Trophoblast cell (in vitro differentiated cells and primary cell): ENCODE data around the gene GEMIN8.

Experiments used
- DNase-seq, 2 donors: peaks; one replicate each; pipeline ENCODE4 v3.0.0-alpha.2; 2016
- H2AFZ ChIP-seq: 2 replicates; pipeline ENCODE4 v1.6.1; 2013; ENCODE audit warnings: low read length, moderate library complexity, mild to moderate bottlenecking; ENCODE audit not compliant: insufficient read depth, poor library complexity
- H2AK5ac ChIP-seq: 2 replicates; pipeline ENCODE4 v1.6.1; 2013; ENCODE audit warnings: mild to moderate bottlenecking, low read length
- H2BK120ac ChIP-seq: 2 replicates; pipeline ENCODE4 v1.6.1; 2013; ENCODE audit warnings: low read length, mild to moderate bottlenecking, moderate library complexity; ENCODE audit not compliant: insufficient read depth, poor library complexity
- H2BK12ac ChIP-seq: 2 replicates; pipeline ENCODE4 v1.6.1; 2013; ENCODE audit warnings: mild to moderate bottlenecking, low read length, moderate library complexity
- H2BK5ac ChIP-seq: 2 replicates; pipeline ENCODE4 v1.6.1; 2013; ENCODE audit warnings: low read length, low read depth, moderate library complexity, mild to moderate bottlenecking; ENCODE audit not compliant: poor library complexity
- H3K14ac ChIP-seq: 2 replicates; pipeline ENCODE4 v1.6.1; 2013; ENCODE audit warnings: mild to moderate bottlenecking, low read length
- H3K18ac ChIP-seq: 2 replicates; pipeline ENCODE4 v1.6.1; 2013; ENCODE audit warnings: mild to moderate bottlenecking, low read length
- H3K23ac ChIP-seq: 2 replicates; pipeline ENCODE4 v1.6.1; 2013; ENCODE audit warnings: low read length
- H3K27ac ChIP-seq: 2 replicates; pipeline ENCODE4 v1.5.1; 2013; ENCODE audit warnings: low read depth, mild to moderate bottlenecking, inconsistent platforms, low read length, moderate library complexity
- H3K27me3 ChIP-seq: 2 replicates; pipeline ENCODE4 v1.6.1; 2013; ENCODE audit warnings: inconsistent platforms, mild to moderate bottlenecking, low read length, moderate library complexity; ENCODE audit not compliant: insufficient read depth
- H3K36me3 ChIP-seq, 2 experiments: 1 replicate in 1 of 2; 2 replicates in 1 of 2; pipeline ENCODE4 v1.6.1; 2013; ENCODE audit warnings: low read length in 2 of 2, mild to moderate bottlenecking in 2 of 2, moderate library complexity in 1 of 2; ENCODE audit not compliant: insufficient read depth in 2 of 2, control insufficient read depth in 1 of 2
- H3K4ac ChIP-seq: 2 replicates; pipeline ENCODE4 v1.6.1; 2013; ENCODE audit warnings: low read depth, mild to moderate bottlenecking, low read length, moderate library complexity
- H3K4me1 ChIP-seq, 2 experiments: 1 replicate in 1 of 2; 2 replicates in 1 of 2; pipeline ENCODE4 v1.6.1; 2013; ENCODE audit warnings: low read length in 2 of 2, mild to moderate bottlenecking in 2 of 2, moderate library complexity in 1 of 2; ENCODE audit not compliant: insufficient read depth in 2 of 2, control insufficient read depth in 1 of 2
- H3K4me2 ChIP-seq: 2 replicates; pipeline ENCODE4 v1.6.1; 2013; ENCODE audit warnings: inconsistent platforms, mild to moderate bottlenecking, low read length, moderate library complexity
- H3K4me3 ChIP-seq: 2 replicates; pipeline ENCODE4 v1.5.1; 2013; ENCODE audit warnings: mild to moderate bottlenecking, low read depth, low read length, inconsistent platforms
- H3K79me1 ChIP-seq: one replicate; pipeline ENCODE4 v1.6.1; 2013; ENCODE audit warnings: low read length
- H3K79me2 ChIP-seq: 2 replicates; pipeline ENCODE4 v1.6.1; 2013; ENCODE audit warnings: low read length, mild to moderate bottlenecking; ENCODE audit not compliant: control insufficient read depth, insufficient read depth, poor library complexity
- H3K9ac ChIP-seq: 2 replicates; pipeline ENCODE4 v1.6.1; 2013; ENCODE audit warnings: mild to moderate bottlenecking, low read length
- H3K9me3 ChIP-seq: 2 replicates; pipeline ENCODE4 v1.6.1; 2013; ENCODE audit warnings: low read depth, mild to moderate bottlenecking, control low read depth, inconsistent platforms, low read length; ENCODE audit not compliant: insufficient read depth
- H4K12ac ChIP-seq: 2 replicates; pipeline ENCODE4 v1.6.1; 2013; ENCODE audit warnings: low read depth, mild to moderate bottlenecking, low read length, moderate library complexity
- H4K8ac ChIP-seq: 2 replicates; pipeline ENCODE4 v1.6.1; 2013; ENCODE audit warnings: low read depth, mild to moderate bottlenecking, low read length, moderate library complexity
- H4K91ac ChIP-seq: one replicate; pipeline ENCODE4 v1.6.1; 2013; ENCODE audit warnings: low read depth, mild to moderate bottlenecking, low read length, moderate library complexity
- WGBS: extraction: QIAGEN DNeasy Blood & Tissue Kit; methylation state at CpG from one replicate; pipeline ENCODE4 v1.1.7; 2013; ENCODE audit warnings: missing lambda C conversion rate; ENCODE audit not compliant: insufficient read length, insufficient coverage; ENCODE audit errors: extremely low coverage; 5-methylcytosine and 5-hydroxymethylcytosine counted together

GEMIN8 gene

DNA sequence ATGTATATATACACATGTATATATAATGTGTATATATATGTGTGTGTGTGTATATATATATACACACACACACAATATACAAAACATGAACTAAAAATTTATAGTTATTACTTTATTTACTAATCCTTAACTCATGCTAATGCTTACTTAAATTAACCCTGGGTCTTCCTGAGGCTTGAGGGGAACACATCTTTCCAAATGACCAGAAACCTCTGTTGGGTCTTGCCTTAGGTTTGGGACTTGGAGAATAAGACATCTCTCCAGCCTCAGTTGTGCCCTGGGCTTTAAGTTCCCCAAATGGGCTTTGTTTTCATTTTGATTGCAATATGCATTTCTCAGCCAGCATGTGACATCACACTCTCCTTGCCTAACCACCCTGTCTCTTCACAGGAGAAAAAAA lies 7.7 kb downstream of the GEMIN8 start:
- Histone ChIP-seq H3K14ac (no peak overlapping the region), H4K12ac (no peak overlapping the region), H3K36me3 (peaks cover 2 to 4% of the 10 kb centered on the region in 2 experiments), H2BK120ac (no peak overlapping the region), H2AFZ (no peak overlapping the region), H2BK5ac (no peak overlapping the region), H3K79me2 (no peaks in the 10 kb centered on the region), H2AK5ac (no peak overlapping the region), H3K9me3 (no peaks in the 10 kb centered on the region), H3K9ac (no peak overlapping the region), H4K8ac (no peak overlapping the region), H3K4me3 (no peak overlapping the region), H3K4ac (no peak overlapping the region), H3K79me1 (no peaks in the 10 kb centered on the region), H3K18ac (no peak overlapping the region), H3K27ac (no peak overlapping the region), H3K27me3 (no peaks in the 10 kb centered on the region), H4K91ac (no peak overlapping the region), H2BK12ac (no peak overlapping the region), H3K4me2 (no peak overlapping the region), H3K23ac (no peak overlapping the region), H3K4me1 (no peaks in the 10 kb centered on the region)
- DNase-seq = no peak

- H3K23ac ChIP-seq = no peak overlapping the region
- H3K9ac ChIP-seq = no peak overlapping the region
- no peaks in the 10 kb centered on the region for H3K4me1 ChIP-seq
- no CpG with 5 or more reads among the region's 3 CpGs for WGBS
- no peak overlapping the region for H3K4me2 ChIP-seq
- no peak overlapping the region for H4K12ac ChIP-seq
- H3K79me1 ChIP-seq = no peaks in the 10 kb centered on the region
- no peak overlapping the region for H4K8ac ChIP-seq
- DNase-seq = no peak
- no peak overlapping the region for H2BK120ac ChIP-seq
- H3K14ac ChIP-seq = no peak overlapping the region
- H2AFZ ChIP-seq = no peak overlapping the region
- no peak overlapping the region for H3K4ac ChIP-seq
- H3K79me2 ChIP-seq = no peaks in the 10 kb centered on the region
- H3K27me3 ChIP-seq = no peaks in the 10 kb centered on the region
- H2AK5ac ChIP-seq = no peak overlapping the region
- H3K36me3 ChIP-seq = peaks cover 2 to 5% of the 10 kb centered on the region in 2 experiments
- no peak overlapping the region for H2BK5ac ChIP-seq
- H3K27ac ChIP-seq = no peak overlapping the region
- no peak overlapping the region for H2BK12ac ChIP-seq
- H3K4me3 ChIP-seq = no peak overlapping the region
- H3K9me3 ChIP-seq = no peaks in the 10 kb centered on the region
- no peak overlapping the region for H4K91ac ChIP-seq
- H3K18ac ChIP-seq = no peak overlapping the region
Observed at GRCh38 chrX:14017399-14017798, 12.3 kb downstream of the GEMIN8 start.

DNA sequence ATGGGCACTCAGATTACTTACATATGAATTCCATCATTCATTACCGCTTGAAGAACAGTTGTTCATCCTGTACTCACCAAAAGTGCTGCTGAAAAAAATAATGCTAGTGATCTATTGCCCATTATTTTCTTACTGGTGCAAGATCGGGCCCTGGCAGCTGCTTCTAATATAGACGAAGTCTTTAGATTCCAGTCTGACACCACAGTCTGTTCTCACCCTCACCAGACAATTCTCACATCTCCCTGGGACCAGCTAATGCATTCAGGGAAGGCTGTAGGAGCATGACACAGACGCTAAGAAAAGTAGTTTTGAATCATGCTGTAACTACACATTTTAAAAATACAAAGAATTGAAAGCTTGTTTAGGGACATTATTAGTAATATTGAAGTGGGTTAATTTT lies 13.8 kb downstream of the GEMIN8 start:
- Histone ChIP-seq H4K91ac (no peak overlapping the region), H3K18ac (no peak overlapping the region), H2BK120ac (no peak overlapping the region), H3K4me3 (no peak overlapping the region), H4K12ac (no peak overlapping the region), H2BK12ac (no peak overlapping the region), H3K9ac (no peak overlapping the region), H3K36me3 (peaks cover 2 to 5% of the 10 kb centered on the region in 2 experiments), H3K4me2 (no peak overlapping the region), H3K14ac (no peak overlapping the region), H2AK5ac (no peak overlapping the region), H3K4me1 (no peaks in the 10 kb centered on the region), H2AFZ (no peak overlapping the region), H3K79me1 (no peaks in the 10 kb centered on the region), H3K4ac (no peak overlapping the region), H3K27ac (no peak overlapping the region), H3K9me3 (no peaks in the 10 kb centered on the region), H3K23ac (no peak overlapping the region), H3K27me3 (no peaks in the 10 kb centered on the region), H4K8ac (no peak overlapping the region), H2BK5ac (no peak overlapping the region), H3K79me2 (no peaks in the 10 kb centered on the region)
- WGBS = no CpG with 5 or more reads among the region's 4 CpGs
- DNase-seq = no peak

DNA sequence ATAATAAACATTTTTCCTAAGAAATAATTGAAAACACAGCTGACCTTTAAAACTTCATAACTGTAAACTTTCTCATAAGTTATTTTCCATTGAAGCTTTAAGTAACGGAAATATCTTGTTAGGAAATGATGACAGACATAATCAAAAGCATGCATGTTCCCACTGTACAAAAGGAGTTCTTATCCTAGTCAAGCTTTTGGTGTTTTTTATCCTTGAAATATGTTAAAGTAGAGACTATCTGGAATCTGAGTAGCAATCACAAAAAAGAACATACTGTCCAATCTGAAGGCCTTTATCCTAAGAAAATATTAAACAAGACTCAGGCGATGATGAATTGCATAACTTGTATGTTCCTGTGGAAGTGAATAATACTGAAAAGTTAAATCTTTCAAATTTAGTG lies 14.4 kb downstream of the GEMIN8 start:
- no peaks in the 10 kb centered on the region for H3K9me3 ChIP-seq
- no CpG with 5 or more reads among the region's 2 CpGs for WGBS
- no peaks in the 10 kb centered on the region for H3K79me1 ChIP-seq

More for the DNA sequence above, 14.4 kb downstream of the GEMIN8 start:
- Histone ChIP-seq H2AFZ (no peak overlapping the region), H2BK120ac (no peak overlapping the region), H3K23ac (no peak overlapping the region), H3K4me3 (no peak overlapping the region), H2AK5ac (no peak overlapping the region), H3K18ac (no peak overlapping the region), H2BK5ac (no peak overlapping the region), H3K27ac (no peak overlapping the region), H4K8ac (no peak overlapping the region), H3K4ac (no peak overlapping the region), H4K91ac (no peak overlapping the region), H4K12ac (no peak overlapping the region), H3K27me3 (no peaks in the 10 kb centered on the region), H3K4me1 (no peaks in the 10 kb centered on the region), H2BK12ac (no peak overlapping the region), H3K9ac (no peak overlapping the region), H3K4me2 (no peak overlapping the region), H3K79me2 (no peaks in the 10 kb centered on the region), H3K14ac (no peak overlapping the region), H3K36me3 (peaks cover 2 to 5% of the 10 kb centered on the region in 2 experiments)
- no peak for DNase-seq
